Measurements from ENCODE around the gene FEN1. TPM values are rescaled to one million over a fixed set of nuclear protein-coding genes. Genes with fewer than 3 reads are reported as not detected.

The FEN1 gene, protein sequence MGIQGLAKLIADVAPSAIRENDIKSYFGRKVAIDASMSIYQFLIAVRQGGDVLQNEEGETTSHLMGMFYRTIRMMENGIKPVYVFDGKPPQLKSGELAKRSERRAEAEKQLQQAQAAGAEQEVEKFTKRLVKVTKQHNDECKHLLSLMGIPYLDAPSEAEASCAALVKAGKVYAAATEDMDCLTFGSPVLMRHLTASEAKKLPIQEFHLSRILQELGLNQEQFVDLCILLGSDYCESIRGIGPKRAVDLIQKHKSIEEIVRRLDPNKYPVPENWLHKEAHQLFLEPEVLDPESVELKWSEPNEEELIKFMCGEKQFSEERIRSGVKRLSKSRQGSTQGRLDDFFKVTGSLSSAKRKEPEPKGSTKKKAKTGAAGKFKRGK
- 11.0 TPM for total RNA-seq

DNA sequence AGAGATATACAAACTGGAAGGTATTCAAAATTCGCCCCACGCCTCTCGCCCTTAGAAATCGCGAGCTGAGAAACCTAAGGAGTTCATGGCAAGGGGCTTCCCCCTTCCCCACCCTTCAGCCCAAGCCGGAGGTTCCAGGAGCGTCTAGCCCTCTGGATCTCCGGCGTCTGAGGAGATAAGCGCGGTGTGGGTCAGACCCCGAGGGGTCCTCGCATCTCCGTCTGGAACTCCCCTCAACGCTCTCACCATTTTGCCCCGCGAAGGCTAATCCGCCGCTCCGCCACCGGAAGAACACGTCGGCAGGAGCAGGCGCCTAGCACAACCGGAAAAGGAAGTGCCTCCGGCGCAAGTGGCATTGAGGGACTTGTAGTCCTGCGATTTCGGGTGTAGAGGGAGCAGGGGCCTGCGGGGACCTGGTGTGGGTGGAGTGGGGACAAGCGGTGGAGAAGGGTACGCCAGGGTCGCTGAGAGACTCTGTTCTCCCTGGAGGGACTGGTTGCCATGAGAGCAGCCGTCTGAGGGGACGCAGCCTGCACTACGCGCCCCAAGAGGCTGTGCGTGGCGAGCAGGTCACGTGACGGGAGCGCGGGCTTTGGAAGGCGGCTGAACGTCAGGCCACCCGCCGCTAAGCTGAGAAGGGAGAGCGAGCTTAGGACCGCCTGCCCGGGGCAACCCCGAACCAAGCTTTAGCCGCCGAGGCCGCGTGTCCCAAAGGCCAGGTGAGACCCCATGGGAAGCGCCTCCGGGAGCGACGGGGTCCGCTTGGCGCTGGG, at the start of gene FEN1, which contains the start of gene TMEM258:
FEN1 (plus strand) TSS at position 602 of the 773 bp plus-strand sequence. CDS start 2,451 bp downstream, outside the sequence.
TMEM258 (minus strand) TSS at position 290 of the 773 bp plus-strand sequence; CDS start at position 249, 41 bp downstream.
- Histone ChIP-seq H3K27me3 (ENCODE audit: control insufficient read depth in 3 of 3, insufficient read depth in 3 of 3, low read length in 3 of 3) (no peaks in the 10 kb centered on the region), H3K36me3 (ENCODE audit: control insufficient read depth in 3 of 3, insufficient read depth in 3 of 3, low read length in 3 of 3) (peaks cover 32 to 37% (median 34%) of the 10 kb centered on the region in 3 donors), H3K4me3 (ENCODE audit: low read length in 3 of 3) (peak within 1 kb of the TSS; percentile 85 to 98 (median 96)), H3K9me3 (ENCODE audit: control insufficient read depth in 3 of 3, low read length in 3 of 3) (no peaks in the 10 kb centered on the region), H3K9ac (ENCODE audit: low read depth in 1 of 3, low read length in 3 of 3) (peak within 1 kb of the TSS; percentile 93 to 98 (median 95)), H3K4me1 (ENCODE audit: control insufficient read depth in 3 of 3, insufficient read depth in 3 of 3, low read length in 3 of 3) (peaks cover 12 to 20% (median 15%) of the 10 kb centered on the region in 3 donors), H3K27ac (ENCODE audit: low read depth, low read length) (peak within 1 kb of the TSS; percentile 92)

DNA sequence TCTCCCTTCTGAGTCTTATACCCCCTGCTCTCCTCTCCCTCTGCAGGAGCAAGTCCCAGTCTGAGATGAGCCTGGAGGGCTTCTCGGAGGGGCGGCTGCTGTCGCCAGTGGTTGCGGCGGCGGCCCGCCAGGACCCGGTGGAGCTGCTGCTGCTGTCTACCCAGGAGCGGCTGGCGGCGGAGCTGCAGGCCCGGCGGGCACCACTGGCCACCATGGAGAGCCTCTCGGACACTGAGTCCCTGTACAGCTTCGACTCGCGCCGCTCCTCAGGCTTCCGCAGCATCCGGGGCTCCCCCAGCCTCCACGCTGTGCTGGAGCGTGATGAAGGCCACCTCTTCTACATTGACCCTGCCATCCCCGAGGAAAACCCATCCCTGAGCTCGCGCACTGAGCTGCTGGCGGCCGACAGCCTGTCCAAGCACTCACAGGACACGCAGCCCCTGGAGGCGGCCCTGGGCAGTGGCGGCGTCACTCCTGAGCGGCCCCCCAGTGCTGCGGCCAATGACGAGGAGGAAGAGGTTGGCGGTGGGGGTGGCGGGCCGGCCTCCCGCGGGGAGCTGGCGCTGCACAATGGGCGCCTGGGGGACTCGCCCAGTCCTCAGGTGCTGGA, 49.1 kb upstream of the FEN1 start:
- Histone ChIP-seq H3K9me3 (ENCODE audit: control insufficient read depth in 3 of 3, low read length in 3 of 3) (no peaks in the 10 kb centered on the region), H3K27me3 (ENCODE audit: control insufficient read depth in 3 of 3, insufficient read depth in 3 of 3, low read length in 3 of 3) (peaks cover 0 to under 1% (median 0%) of the 10 kb centered on the region in 3 donors), H3K9ac (ENCODE audit: low read depth in 1 of 3, low read length in 3 of 3) (no peak overlapping the region), H3K4me3 (ENCODE audit: low read length in 3 of 3) (no peak overlapping the region), H3K4me1 (ENCODE audit: control insufficient read depth in 3 of 3, insufficient read depth in 3 of 3, low read length in 3 of 3) (peaks cover 5 to 6% (median 5%) of the 10 kb centered on the region in 3 donors), H3K27ac (ENCODE audit: low read depth, low read length) (no peak overlapping the region), H3K36me3 (ENCODE audit: control insufficient read depth in 3 of 3, insufficient read depth in 3 of 3, low read length in 3 of 3) (peaks cover 0 to 20% (median 7%) of the 10 kb centered on the region in 3 donors)

DNA sequence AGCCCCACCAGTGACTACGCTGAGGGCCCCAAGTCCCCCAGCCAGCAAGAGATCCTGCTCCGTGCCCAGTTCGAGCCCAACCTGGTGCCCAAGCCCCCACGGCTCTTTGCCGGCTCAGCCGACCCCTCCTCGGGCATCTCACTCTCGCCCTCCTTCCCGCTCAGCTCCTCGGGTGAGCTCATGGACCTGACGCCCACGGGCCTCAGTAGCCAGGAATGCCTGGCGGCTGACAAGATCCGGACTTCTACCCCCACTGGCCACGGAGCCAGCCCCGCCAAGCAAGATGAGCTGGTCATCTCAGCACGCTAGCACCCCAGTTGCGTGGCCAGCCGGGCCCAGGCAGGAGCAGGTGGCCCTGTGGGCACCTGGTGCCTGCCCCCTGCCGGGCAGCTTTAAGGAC, 48.5 kb upstream of the FEN1 start:
- Histone ChIP-seq H3K36me3 (ENCODE audit: control insufficient read depth in 3 of 3, insufficient read depth in 3 of 3, low read length in 3 of 3) (peaks cover 0 to 20% (median 7%) of the 10 kb centered on the region in 3 donors), H3K27ac (ENCODE audit: low read depth, low read length) (no peak overlapping the region), H3K9me3 (ENCODE audit: control insufficient read depth in 3 of 3, low read length in 3 of 3) (no peaks in the 10 kb centered on the region), H3K4me1 (ENCODE audit: control insufficient read depth in 3 of 3, insufficient read depth in 3 of 3, low read length in 3 of 3) (peaks cover 5 to 6% (median 5%) of the 10 kb centered on the region in 3 donors), H3K27me3 (ENCODE audit: control insufficient read depth in 3 of 3, insufficient read depth in 3 of 3, low read length in 3 of 3) (peaks cover 0 to 3% (median 0%) of the 10 kb centered on the region in 3 donors), H3K4me3 (ENCODE audit: low read length in 3 of 3) (no peak overlapping the region), H3K9ac (ENCODE audit: low read depth in 1 of 3, low read length in 3 of 3) (no peak overlapping the region)

DNA sequence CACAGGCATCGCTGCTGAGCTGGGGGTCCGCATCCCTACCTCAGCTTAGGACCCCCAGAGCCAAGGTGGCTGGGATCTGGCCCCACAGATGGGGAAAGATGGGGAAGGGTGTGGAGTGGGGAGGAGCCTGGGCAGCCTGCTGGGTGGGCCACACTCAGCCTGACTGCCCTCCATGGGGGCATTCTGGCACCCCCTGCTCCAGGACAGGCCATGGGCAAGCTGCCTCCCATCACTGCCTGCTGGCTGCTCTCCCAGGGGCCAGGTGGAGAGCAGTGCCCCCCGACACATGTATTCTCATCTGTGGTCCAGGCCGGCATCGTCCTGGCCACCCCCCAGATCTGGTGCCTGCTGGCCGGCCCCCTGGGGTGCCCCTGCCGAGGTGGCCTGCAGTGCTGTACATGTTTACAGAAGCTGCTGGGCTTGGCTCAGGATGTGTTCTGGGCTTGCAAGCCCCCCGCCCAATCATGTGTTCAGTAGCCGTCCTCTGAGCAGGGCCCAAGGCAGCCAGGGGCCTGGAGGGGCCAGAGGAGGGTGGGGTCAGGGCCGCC, 48.0 kb upstream of the FEN1 start:
- Histone ChIP-seq H3K4me3 (ENCODE audit: low read length in 3 of 3) (no peak overlapping the region), H3K9ac (ENCODE audit: low read depth in 1 of 3, low read length in 3 of 3) (no peak overlapping the region), H3K36me3 (ENCODE audit: control insufficient read depth in 3 of 3, insufficient read depth in 3 of 3, low read length in 3 of 3) (peaks cover 0 to 20% (median 7%) of the 10 kb centered on the region in 3 donors), H3K4me1 (ENCODE audit: control insufficient read depth in 3 of 3, insufficient read depth in 3 of 3, low read length in 3 of 3) (peaks cover 5 to 6% (median 5%) of the 10 kb centered on the region in 3 donors), H3K27ac (ENCODE audit: low read depth, low read length) (no peak overlapping the region), H3K9me3 (ENCODE audit: control insufficient read depth in 3 of 3, low read length in 3 of 3) (no peaks in the 10 kb centered on the region), H3K27me3 (ENCODE audit: control insufficient read depth in 3 of 3, insufficient read depth in 3 of 3, low read length in 3 of 3) (peaks cover 0 to 3% (median 0%) of the 10 kb centered on the region in 3 donors)

DNA sequence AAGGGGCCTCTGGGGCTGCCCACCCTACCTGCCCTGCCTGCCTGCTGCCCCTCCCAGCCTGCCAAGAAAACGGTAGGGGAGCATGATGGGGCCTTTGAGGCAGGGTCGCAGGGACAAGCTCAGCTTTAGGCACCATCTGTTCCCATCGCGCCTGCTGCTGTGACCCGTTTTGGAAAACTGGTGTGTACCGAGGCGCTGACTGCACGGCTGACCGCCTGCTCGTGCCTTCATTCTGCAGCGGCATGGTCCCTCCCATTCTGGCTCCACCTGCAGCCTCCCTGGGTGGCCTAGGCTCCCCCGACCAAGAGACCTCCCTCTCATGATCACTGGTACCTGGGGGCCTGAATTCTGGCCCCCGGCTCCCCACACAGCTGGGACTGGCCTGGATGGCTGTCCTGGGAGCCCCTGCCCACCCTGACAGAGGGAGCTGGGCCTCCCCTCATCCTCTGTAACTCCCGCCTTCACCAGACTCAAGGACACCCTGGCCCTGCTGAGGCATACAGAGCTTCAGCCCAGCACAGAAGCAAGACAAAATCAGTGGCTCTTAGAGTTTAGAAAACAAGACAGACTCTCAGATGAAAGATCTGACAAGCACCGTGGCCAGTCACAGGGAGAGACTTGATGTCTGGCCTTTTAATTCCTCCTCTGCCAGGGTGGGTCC, 46.8 kb upstream of the FEN1 start:
- Histone ChIP-seq H3K9ac (ENCODE audit: low read depth in 1 of 3, low read length in 3 of 3) (no peak overlapping the region), H3K27ac (ENCODE audit: low read depth, low read length) (no peak overlapping the region), H3K36me3 (ENCODE audit: control insufficient read depth in 3 of 3, insufficient read depth in 3 of 3, low read length in 3 of 3) (peaks cover 0 to 10% (median 7%) of the 10 kb centered on the region in 3 donors), H3K4me3 (ENCODE audit: low read length in 3 of 3) (no peak overlapping the region), H3K27me3 (ENCODE audit: control insufficient read depth in 3 of 3, insufficient read depth in 3 of 3, low read length in 3 of 3) (peaks cover 0 to 4% (median 0%) of the 10 kb centered on the region in 3 donors), H3K4me1 (ENCODE audit: control insufficient read depth in 3 of 3, insufficient read depth in 3 of 3, low read length in 3 of 3) (peaks cover 5 to 6% (median 5%) of the 10 kb centered on the region in 3 donors), H3K9me3 (ENCODE audit: control insufficient read depth in 3 of 3, low read length in 3 of 3) (no peaks in the 10 kb centered on the region)

DNA sequence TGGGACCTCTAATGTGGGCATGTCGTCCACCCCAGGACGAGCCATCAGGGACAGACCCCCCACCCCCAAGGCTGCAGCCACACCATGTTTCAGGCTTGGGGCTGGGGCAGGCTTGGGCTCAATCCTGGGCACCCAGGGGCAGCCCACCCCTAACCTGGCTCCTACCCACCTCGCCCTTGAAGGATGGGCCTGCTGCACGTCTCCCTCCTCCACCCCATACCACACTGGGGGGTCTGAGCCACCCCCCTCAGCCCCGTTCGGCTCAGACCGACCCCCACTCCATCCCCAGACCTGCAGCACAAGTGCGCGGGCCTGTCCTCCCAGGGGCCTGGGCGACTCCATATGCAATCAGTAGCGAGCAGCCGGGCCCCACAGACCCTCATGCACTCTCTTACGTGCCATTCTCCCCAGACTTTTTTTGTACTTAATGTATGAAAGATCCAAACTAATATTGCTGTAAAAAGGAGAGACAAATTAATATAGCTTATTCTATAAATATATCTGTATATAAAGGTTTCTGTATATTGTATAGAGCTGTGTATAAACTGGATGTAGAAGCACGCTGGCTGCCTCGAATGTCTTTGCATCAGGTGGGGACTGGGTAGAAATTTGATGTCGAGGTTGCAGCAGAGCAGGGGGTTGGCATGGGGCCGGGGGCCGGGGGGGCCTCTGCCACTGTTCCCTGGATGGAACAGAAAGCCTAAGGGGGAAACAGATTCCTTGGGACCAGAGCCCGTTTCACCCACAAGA, 46.1 kb upstream of the FEN1 start:
- Histone ChIP-seq H3K36me3 (ENCODE audit: control insufficient read depth in 3 of 3, insufficient read depth in 3 of 3, low read length in 3 of 3) (peaks cover 0 to 5% (median 3%) of the 10 kb centered on the region in 3 donors), H3K27ac (ENCODE audit: low read depth, low read length) (no peak overlapping the region), H3K9me3 (ENCODE audit: control insufficient read depth in 3 of 3, low read length in 3 of 3) (no peaks in the 10 kb centered on the region), H3K27me3 (ENCODE audit: control insufficient read depth in 3 of 3, insufficient read depth in 3 of 3, low read length in 3 of 3) (peaks cover 0 to 5% (median 0%) of the 10 kb centered on the region in 3 donors), H3K4me3 (ENCODE audit: low read length in 3 of 3) (no peak overlapping the region), H3K9ac (ENCODE audit: low read depth in 1 of 3, low read length in 3 of 3) (no peak overlapping the region), H3K4me1 (ENCODE audit: control insufficient read depth in 3 of 3, insufficient read depth in 3 of 3, low read length in 3 of 3) (peaks cover 5 to 6% (median 5%) of the 10 kb centered on the region in 3 donors)

DNA sequence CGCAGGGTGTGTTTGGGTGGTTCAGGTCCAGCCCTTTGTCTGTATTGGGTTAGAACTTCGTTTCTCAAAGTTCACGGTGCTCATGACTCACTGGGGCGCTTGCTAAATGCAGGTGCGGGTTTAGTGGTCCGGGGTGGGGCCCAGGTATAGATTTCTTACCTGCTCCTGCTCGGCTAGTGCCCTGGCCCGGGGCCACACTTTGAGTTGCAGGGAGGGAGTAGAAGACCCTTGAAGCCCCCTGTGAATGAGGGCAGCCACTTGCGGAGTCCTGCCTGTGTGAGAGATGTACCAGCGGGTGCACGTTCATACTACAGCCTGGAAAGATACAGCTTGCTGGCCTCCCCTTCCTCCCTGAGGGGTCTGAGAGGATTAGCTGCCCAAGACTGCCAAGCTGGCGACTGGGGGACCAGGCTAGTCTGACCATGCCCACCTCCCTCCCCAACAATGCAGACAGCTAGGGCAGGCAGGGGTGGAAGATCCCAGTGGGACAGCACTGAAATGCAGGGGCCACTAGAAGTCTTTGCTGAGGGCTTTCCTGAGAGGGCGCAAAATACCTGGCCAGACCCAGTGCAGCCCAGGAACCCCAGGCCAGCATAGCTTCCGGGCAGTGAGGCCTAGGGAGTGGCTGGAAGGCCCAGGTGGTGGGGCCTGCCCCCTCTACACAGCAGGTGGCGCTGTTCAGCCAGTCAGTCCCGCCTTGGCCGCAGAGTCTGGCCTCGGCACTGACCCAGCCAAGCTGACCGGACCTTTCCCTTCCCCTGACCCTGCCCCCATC, 45.3 kb upstream of the FEN1 start:
- Histone ChIP-seq H3K27me3 (ENCODE audit: control insufficient read depth in 3 of 3, insufficient read depth in 3 of 3, low read length in 3 of 3) (peaks cover 3 to 9% (median 4%) of the 10 kb centered on the region in 3 donors), H3K4me3 (ENCODE audit: low read length in 3 of 3) (no peak overlapping the region), H3K9me3 (ENCODE audit: control insufficient read depth in 3 of 3, low read length in 3 of 3) (no peaks in the 10 kb centered on the region), H3K27ac (ENCODE audit: low read depth, low read length) (no peak overlapping the region), H3K36me3 (ENCODE audit: control insufficient read depth in 3 of 3, insufficient read depth in 3 of 3, low read length in 3 of 3) (peaks cover 0 to under 1% (median 0%) of the 10 kb centered on the region in 3 donors), H3K4me1 (ENCODE audit: control insufficient read depth in 3 of 3, insufficient read depth in 3 of 3, low read length in 3 of 3) (peaks cover 5 to 11% (median 5%) of the 10 kb centered on the region in 3 donors), H3K9ac (ENCODE audit: low read depth in 1 of 3, low read length in 3 of 3) (peak overlapping the region in 1 of 3 donors; percentile 45)

DNA sequence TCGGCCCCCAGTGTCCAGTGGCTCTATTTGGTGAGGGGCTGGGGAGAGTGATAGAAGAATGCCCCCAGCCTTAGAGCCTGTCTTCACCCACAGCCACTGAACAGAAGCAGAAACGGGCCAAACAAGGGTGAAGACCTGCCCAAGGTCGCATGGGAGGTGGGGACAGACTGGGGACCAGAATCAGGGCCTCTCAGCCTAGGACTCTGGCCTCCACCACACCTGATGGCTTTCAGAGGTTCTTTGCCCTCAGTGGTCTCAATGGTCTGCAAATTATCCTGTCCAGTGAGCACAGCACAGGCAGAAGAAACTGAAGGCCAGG, 44.8 kb upstream of the FEN1 start:
- peaks cover 5 to 11% (median 8%) of the 10 kb centered on the region in 3 donors for H3K4me1 ChIP-seq (ENCODE audit: control insufficient read depth in 3 of 3, insufficient read depth in 3 of 3, low read length in 3 of 3)
- H3K4me3 ChIP-seq (ENCODE audit: low read length in 3 of 3) = no peak overlapping the region
- peak overlapping the region in 1 of 3 donors; percentile 45 for H3K9ac ChIP-seq (ENCODE audit: low read depth in 1 of 3, low read length in 3 of 3)
- peaks cover 5 to 13% (median 7%) of the 10 kb centered on the region in 3 donors for H3K27me3 ChIP-seq (ENCODE audit: control insufficient read depth in 3 of 3, insufficient read depth in 3 of 3, low read length in 3 of 3)
- no peak overlapping the region for H3K27ac ChIP-seq (ENCODE audit: low read depth, low read length)
- no peaks in the 10 kb centered on the region for H3K36me3 ChIP-seq (ENCODE audit: control insufficient read depth in 3 of 3, insufficient read depth in 3 of 3, low read length in 3 of 3)
- no peaks in the 10 kb centered on the region for H3K9me3 ChIP-seq (ENCODE audit: control insufficient read depth in 3 of 3, low read length in 3 of 3)

Measured in skeletal muscle tissue (tissue), 4 donors.